GM18868 (cell line): ENCODE data around the gene OR5A2.
"Not testable (repeated sequence)": the region's sequence is repeated elsewhere in the genome, so short reads cannot be mapped to it uniquely, and the experiment has no call there.

Experiments used
- ATAC-seq: cut with Tn5 transposase; IDR thresholded peaks from one replicate; pipeline ENCODE4 v1.9.1; 2021; ENCODE audit warnings: mild to moderate bottlenecking, moderate library complexity; ENCODE audit not compliant: unreplicated experiment

OR5A2 gene, protein sequence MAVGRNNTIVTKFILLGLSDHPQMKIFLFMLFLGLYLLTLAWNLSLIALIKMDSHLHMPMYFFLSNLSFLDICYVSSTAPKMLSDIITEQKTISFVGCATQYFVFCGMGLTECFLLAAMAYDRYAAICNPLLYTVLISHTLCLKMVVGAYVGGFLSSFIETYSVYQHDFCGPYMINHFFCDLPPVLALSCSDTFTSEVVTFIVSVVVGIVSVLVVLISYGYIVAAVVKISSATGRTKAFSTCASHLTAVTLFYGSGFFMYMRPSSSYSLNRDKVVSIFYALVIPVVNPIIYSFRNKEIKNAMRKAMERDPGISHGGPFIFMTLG

DNA sequence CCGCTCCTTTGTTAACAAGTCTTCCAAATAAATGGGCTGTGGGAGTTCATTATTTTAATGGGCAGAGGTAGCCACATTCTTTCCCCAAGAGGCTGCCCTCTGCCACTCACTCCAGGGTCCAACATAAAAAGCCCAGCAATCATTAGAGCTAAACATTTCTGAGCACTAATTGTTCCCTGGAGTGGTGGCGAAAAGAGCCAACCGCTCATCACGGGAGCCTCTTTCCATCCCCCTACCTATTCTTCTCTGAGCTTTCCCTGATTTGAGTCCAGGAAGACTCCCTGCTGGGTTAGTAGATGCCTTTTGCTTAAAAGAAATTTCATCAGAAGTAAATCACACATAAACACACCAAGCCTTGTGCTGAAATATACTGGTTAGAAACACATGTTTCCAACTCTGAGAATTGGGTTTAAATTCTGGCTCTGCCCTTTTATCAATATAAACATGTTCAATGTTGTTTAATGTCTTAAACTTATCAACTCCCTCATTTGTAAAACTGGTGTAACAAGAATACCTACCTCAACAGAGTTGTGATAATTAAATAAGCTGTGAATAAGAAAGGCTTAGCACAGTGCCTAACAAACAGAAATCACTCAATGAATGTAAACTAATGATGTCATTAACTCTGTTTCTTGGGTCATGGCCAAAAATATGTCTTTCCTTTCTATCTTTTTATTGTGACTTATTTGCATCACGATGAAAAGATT is at the start of gene OR5A2:
TSS of gene OR5A2 (minus strand) at position 53 of the 707 bp plus-strand sequence. CDS start 3,460 bp downstream, outside the sequence.
- no peak for ATAC-seq

DNA sequence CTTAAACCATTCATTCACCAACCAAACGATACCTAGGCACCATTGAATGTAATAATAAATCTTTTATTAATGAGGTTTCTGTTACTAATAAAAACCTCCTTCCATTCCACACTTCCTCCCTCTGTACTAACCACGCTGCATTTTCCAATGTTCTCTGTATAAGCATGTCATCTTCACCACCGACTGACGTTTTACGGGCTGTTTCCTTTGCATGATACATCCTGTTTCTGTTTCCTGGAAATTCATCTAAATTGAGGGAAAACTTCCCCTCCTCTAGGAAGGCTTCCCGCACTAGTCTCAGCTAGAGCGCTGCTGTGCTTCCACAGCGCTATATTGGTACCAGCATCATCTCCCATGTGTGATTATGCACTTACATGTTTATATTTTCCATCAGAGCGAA is 49.0 kb upstream of the OR5A2 start:
- no peak for ATAC-seq

DNA sequence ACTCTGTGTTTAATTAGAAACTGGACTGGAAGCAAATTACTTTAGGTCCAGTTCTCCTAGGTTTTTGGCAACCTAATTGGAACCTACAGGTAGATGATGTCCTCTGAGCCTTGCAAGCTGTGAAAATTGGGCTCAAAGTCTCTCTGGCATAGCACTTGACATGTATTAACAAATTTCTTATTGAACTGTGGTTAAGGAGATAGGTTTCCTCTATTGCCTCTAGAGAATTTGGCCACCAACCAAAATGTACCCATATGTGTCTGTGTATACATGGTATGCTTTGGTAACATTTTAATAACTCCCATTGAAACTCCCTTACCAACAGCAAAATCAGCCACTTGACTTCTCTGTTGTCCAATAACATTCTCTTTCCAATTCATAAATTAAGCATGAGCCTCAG is 46.8 kb upstream of the OR5A2 start, which contains the start of gene OR4D10:
TSS of gene OR4D10 (plus strand) at position 301 of the 400 bp plus-strand sequence. CDS start 4,115 bp downstream, outside the sequence.
- no peak for ATAC-seq

DNA sequence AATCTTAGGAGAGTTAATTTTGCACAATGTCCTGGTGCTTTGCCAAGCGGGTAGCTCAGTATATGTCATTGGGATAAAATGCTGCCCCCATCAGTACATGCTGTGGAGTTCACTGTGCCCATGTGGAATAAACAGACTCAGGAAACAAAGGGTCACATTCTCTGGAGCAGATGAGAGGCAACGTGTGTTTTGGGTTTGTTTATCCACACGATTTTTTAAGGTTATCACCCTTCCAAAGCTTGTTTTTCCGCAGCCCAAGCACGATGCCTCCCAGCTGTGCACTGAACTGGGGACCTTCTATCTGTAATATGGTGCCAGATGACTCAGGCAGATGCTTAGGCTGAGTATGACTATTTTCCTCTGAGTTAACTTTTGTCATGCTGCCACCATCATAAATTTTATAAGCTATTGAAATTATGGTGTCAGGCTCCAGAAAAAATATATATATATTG is 37.0 kb upstream of the OR5A2 start:
- no peak for ATAC-seq

DNA sequence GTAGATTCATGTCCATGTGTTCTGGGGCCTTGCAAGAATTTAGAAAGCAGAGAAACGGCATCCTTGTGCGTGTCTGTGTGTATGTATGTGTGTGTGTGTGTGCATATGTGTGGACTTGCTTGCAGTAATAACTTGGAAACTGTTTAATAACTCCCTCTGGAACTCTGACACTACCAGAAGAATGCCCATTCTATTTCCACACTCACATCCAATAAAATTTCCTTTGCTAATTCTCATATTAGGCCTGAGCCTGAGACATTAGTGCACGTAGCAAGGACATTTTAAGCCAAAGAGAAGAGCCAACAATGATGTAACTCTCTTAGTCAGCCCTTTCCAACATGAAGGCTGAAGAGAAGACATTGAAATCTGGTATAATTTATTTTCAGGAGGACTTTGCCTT is 33.7 kb upstream of the OR5A2 start:
- no peak for ATAC-seq

DNA sequence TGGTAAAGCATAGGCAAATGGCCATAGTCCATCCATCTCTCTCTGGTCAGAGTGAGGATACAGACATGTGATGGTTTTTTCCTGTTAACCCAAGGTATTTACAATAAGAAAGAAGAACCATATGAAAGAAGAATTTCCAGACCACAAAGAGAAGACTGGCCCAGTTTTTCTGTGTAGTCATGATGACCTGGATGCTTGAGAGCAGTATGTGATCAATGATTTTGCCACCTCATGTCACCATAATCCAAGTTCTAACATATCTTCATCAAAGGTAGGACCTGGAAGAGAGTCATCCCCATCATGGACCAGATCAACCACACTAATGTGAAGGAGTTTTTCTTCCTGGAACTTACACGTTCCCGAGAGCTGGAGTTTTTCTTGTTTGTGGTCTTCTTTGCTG is 30.4 kb upstream of the OR5A2 start, which contains the start of gene OR4D6:
TSS of gene OR4D6 (plus strand) at position 301 of the 400 bp plus-strand sequence. CDS start at position 301, 0 bp downstream.
- ATAC-seq: no peak

DNA sequence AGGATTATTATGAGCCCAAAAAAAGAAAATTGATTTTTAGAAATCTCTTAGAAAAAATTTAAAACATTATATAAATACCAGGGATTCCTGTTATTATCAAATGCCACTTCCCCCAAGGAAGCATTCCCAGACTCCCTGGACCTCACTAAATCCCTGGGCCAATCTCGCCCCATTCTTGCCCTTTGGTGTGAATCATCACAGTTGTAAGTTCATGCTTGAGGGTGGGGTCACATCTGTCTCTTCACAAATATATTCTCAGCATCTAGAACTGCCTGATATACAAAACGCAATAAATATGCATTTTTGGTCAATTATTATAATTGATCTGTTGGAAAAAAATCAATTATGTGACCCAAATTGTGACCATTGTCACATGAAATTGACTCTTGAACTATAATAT is 22.3 kb upstream of the OR5A2 start:
- no peak for ATAC-seq

DNA sequence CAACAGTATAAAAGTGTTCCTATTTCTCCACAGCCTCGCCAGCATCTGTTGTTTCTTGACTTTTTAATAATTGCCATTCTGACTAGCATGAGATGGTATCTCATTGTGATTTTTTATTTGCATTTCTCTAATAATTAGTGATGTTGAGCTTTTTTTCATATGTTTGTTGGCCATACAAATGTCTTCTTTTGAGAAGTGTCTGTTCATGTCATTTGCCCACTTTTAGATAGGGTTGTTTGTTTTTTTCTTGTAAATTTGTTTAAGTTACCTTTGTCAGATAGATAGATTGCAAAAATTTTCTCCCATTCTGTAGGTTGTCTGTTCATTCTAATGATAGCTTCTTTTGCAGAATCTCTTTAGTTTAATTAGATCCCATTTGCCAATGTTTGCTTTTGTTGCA is 19.4 kb upstream of the OR5A2 start:
- ATAC-seq: not testable (repeated sequence)

DNA sequence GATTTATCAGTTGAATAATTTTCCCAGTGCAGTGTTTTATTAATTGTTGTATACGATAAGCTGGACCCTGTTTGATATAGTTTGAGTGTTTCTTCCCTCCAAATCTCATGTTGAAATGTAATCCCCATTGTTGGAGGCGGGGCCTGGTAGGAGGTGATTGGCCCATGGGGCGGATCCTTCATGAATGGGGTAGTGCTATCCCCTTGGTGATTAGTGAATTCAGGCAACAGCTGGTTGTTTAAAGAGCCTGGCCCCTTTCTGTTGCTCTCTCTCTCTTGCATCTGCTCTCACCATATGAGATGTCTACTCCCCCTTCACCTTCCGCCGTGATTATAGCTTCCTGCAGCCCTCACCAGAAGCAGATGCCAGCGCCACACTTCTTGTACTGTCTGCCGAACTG is 11.6 kb upstream of the OR5A2 start:
- ATAC-seq: no peak

DNA sequence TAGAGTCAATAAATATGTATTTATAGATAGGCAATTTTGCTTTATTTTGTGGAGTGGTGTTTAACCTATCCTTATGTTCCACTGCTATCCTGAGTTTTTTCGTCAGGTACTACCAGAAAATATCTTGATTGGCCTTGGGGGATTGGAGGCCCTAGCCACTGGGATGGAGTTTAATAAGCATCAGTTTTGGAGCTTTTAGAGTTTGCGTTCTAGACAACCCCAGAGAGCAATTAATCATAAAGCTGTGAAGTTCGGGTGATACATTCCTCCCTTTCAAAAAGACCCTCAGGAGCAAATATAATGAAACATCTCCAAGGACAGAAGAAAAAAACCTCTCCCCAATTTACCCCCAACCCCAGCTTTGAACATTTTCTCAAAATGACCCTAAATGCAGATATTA is 10.0 kb upstream of the OR5A2 start, which contains the start of gene OR5A1:
TSS of gene OR5A1 (plus strand) at position 301 of the 400 bp plus-strand sequence. CDS start 6,700 bp downstream, outside the sequence.
- ATAC-seq: no peak

DNA sequence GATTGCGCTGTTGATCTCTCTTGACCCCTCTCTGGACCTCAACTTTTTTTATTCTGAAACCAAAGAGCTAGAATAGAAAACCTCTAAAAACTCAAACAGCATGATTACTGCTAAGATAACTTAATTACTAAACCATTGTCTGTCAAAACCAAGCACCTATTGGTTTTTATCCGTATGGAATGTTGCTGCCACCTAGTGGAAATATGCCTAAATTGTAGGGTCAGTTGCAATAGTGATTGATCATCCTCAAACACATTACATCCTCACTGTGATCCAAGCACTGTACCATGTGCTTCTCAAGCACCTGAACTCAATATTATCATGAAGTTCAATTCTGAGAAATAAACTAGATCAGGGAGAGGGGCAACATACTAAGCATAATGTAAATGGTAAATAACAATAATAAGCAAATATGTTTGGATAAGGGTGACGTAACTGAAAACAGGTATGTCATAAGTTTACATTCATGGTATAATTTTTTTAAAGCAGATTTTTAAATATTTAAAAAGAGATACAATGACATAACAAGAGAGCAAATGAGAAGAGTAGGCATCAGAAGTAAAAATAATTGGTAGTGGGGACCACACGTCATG is 3.8 kb upstream of the OR5A2 start:
- ATAC-seq: peak; percentile 87

DNA sequence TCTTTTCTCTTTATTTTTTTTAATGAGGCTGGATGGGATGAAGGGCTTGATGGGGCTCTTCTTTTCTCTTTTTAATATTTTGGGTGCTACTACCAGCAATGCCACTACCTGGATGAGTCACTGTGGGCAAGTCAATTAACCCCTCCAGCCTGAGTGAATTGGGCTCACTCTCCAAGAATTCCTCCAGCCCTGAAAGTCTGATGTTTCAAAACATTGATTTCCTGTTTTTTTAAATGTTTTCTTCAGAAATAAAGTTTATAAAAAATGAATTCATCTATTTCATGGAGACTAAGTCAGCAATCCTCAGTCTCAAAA is 812 bp upstream of the OR5A2 start:
- no peak for ATAC-seq

DNA sequence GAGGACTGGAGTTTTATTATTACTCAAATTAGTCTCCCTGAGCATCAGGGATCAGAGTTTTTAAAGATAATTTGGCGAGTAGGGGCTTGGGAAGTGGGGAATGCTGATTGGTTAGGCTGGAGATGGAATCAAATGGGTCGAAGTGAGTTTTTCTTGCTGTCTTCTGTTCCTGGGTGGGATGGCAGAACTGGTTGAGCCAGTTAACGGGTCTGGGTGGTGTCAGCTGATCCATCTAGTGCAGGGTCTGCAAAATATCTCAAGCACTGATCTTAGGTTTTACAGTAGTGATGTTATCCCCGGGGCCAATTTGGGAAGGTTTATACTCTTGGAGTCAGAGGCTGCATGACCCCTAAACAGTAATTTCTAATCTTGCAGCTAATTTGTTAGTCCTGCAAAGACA is 1.1 kb downstream of the OR5A2 start:
- ATAC-seq: no peak

DNA sequence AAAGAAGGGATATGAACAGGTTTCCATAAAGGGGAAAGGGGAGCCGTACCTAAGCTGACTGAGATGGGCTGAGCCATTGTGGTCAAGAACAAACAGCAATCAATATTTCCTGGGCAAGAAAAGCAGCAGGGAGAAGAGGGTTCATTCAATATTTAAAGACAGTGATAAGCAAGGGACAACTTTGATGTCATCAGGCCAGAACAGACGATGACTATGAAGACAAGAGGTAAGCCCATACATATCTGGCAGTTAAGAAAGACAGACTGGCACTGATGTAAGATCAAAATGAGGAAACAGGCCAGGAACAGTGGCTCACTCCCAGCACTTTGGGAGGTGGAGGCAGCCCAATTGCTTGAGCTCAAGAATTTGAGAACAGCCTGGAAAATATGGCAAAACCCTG is 2.4 kb downstream of the OR5A2 start:
- ATAC-seq: no peak

DNA sequence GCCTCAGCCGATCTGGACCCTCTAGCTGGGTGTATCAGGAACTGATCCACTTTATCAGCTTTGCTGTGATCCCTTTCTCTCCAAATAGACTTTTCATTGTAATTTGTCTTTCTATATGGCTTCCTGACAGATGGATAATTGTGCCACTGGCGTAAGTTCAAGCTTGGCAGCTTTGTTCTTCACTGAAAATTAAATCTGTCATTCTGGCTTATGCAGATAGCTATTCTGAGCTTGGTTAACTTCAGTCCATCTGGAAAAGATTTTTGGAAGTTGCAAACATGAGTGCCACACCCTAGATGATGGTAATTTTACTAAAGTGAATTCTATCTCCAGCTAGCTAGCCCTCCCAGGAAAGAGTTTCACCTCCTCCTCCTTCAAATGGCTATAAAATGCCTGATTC is 8.1 kb downstream of the OR5A2 start:
- ATAC-seq: no peak

DNA sequence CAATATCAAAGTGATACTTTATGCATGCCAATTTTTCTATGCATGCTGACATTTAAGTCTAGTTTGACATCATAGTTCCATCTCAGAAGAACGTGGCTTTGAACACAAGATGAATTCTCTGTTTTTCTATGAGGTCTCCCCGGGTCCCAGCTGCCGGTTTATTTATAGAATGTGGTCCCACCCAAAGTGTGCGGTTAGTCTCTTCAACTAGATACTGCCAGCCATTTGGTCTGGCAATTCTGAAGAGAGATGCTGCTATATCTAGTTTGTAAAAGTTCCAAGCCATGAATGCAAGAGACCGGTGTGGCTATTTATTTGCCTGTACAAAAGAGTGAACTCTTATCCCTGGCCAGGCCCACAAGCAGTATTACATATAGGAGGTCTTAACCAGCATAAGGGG is 9.2 kb downstream of the OR5A2 start:
- ATAC-seq: no peak

DNA sequence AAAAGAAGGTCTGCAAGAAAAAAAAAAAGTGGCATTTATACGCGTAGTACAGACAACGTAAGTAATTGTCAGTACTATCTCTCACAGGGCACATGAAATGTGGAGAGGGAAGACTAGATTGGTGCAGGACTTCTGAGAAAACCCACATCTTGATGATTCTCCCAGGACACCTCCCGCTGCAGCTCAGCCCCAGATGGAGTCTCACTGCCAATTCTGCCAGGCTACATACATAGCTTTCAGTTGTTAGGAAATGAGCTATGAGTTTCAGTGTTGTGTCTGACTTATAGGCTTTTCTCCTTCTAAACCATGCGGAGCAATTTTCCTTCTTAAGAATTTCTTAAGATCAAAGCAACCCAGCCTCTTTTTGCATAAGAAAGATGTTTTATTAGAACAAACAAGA is 9.6 kb downstream of the OR5A2 start:
- ATAC-seq: no peak

DNA sequence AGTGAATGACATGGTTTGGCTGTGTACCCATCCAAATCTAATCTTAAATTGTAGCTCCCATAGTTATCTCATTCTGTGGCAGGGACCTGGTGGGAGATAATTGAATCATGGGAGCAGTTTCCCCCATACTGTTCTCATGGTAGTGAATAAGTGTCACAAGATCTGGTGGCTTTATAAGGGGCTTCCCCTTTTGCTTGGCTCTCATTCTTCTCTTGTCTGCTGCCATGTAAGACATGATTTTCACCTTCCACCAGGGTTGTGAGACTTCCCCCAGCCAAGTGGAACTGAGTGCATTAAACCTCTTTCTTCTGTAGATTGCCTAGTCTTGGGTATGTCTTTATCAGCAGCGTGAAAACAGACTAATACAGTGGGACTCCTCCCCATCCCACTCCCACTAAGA is 11.1 kb downstream of the OR5A2 start:
- no peak for ATAC-seq

DNA sequence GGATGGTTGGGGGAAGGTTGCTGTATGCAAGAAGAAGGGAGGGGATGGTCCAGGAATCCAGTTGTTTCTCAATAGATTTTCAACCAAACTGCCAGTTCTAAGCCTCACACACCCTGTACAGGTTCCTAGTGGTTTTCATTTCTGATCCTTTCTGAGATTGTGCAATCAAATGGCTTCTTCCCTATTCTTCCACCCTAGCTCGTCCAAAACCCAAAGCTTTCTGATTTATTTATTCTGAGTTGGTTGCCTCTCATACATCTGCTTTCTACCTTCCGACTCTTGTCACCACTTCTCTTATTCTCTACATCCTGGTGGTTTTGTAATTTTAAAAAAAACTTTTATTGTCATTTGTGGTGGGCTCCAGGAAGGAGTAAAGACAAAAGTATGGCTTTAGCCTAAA is 12.6 kb downstream of the OR5A2 start:
- ATAC-seq: no peak

DNA sequence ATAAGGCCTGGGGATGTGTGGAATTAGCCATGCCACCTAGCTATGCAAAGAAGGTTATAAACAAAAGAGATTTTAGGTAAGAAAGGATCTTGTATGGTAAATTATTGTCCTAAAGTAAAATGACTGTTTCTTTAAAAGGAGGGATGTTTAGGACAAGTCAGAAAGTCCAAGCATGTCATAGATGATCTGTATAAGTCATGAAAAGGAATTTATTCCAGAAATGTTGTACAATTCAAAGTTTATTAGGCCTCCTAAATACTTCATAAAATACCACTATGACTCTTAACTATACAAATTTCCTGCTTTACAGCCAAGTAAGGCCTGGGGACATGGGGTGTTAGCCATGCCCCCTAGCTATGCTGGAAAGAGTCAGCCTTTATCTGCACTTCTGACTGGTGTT is 22.7 kb downstream of the OR5A2 start:
- ATAC-seq: no peak

DNA sequence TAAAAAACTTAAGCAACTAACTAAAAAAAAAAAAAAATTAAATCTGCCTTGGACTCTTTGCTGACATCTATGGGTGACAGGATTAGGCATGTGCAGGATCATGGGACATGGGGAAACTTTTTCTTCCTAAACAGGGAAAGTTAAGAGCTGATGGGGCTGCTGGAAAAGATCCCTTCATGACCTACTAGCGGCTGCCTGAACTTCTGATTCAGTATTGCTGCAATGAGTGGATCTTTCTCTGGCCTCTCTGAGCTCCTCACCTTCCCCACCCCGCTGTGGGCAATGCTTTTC is 25.0 kb downstream of the OR5A2 start:
- ATAC-seq: no peak
